ENCODE data around the gene MUC2. TPM values are rescaled to one million over a fixed set of nuclear protein-coding genes. Genes with fewer than 3 reads are reported as not detected.

The MUC2 gene
- total RNA-seq, 1 experiment from 2014 or later = not detected

- DNase-seq (ENCODE audit: low spot score) = no peak
Observed at GRCh38 chr11:1087279-1087960, 12.7 kb downstream of the MUC2 start.

- no peak for DNase-seq (ENCODE audit: low spot score)
Observed at GRCh38 chr11:1087961-1088926, 13.6 kb downstream of the MUC2 start.

- DNase-seq (ENCODE audit: low spot score) = no peak
Observed at GRCh38 chr11:1088927-1089737, 14.5 kb downstream of the MUC2 start.

- DNase-seq (ENCODE audit: low spot score) = no peak
Observed at GRCh38 chr11:1089738-1090599, 15.3 kb downstream of the MUC2 start.

GRCh38 chr11:1090600-1091331 is 16.1 kb downstream of the MUC2 start:
- no peak for DNase-seq (ENCODE audit: low spot score)

GRCh38 chr11:1091332-1092083 is 16.8 kb downstream of the MUC2 start:
- no peak for DNase-seq (ENCODE audit: low spot score)

- no peak for DNase-seq (ENCODE audit: low spot score)
Observed at GRCh38 chr11:1092145-1092670, 17.5 kb downstream of the MUC2 start.

GRCh38 chr11:1092919-1093318 is 18.2 kb downstream of the MUC2 start:
- DNase-seq (ENCODE audit: low spot score) = no peak

- DNase-seq (ENCODE audit: low spot score) = no peak
Observed at GRCh38 chr11:1099519-1100355, 25.1 kb downstream of the MUC2 start.

GRCh38 chr11:1100417-1101245 is 26.0 kb downstream of the MUC2 start:
- no peak for DNase-seq (ENCODE audit: low spot score)

GRCh38 chr11:1101318-1102089 is 26.8 kb downstream of the MUC2 start:
- DNase-seq (ENCODE audit: low spot score) = no peak

- no peak for DNase-seq (ENCODE audit: low spot score)
Observed at GRCh38 chr11:1102221-1102971, 27.7 kb downstream of the MUC2 start.

GRCh38 chr11:1102996-1103395 is 28.3 kb downstream of the MUC2 start:
- no peak for DNase-seq (ENCODE audit: low spot score)

- DNase-seq (ENCODE audit: low spot score) = no peak
Observed at GRCh38 chr11:1103401-1104360, 29.0 kb downstream of the MUC2 start.

Data from H4 (cell line).